ENCODE data around the gene EXOC2. TPM values are rescaled to one million over a fixed set of nuclear protein-coding genes. Genes with fewer than 3 reads are reported as not detected.

Gene EXOC2
- total RNA-seq, 1 experiment from 2014 or later: 45.7 TPM

DNA sequence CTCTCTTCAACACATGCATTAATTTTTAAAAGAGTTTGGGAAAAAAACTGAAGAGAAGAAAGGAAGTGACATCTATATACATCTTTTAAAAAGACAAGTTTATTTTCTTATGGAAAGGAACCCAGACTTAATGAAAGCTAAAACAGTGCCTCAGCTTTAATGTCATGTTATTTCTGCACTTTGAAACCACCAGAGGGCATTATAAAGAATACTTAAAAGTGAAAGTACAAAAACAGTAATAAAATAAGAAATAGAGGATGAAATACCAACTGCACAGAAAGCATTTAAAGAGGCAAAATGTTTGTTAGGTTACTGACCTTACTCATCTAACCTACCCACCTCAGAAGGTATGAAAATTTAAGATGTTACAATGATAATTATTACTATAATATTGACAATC, 134.8 kb downstream of the EXOC2 start:
- peaks cover 45% of the 10 kb centered on the region for H3K36me3 Mint-ChIP-seq
- ATAC-seq: no peak
- no peak overlapping the region for H3K4me3 Mint-ChIP-seq
- H3K27me3 Mint-ChIP-seq (ENCODE audit: low read depth): no peaks in the 10 kb centered on the region
- no peak for DNase-seq (ENCODE audit: low spot score)
- H3K4me1 Mint-ChIP-seq: no peaks in the 10 kb centered on the region
- CTCF ChIA-PET: interaction anchor here (0.9 to 1.4 kb wide), 2 partner anchors 23 to 369 kb away, joined by 3 to 4 read pairs; no protein-coding TSS in a partner anchor
- no peak overlapping the region for H3K27ac Mint-ChIP-seq
- H3K9me3 Mint-ChIP-seq: no peaks in the 10 kb centered on the region
- POLR2A ChIA-PET: no interaction called here
- TF ChIP-seq, protein P1, sequence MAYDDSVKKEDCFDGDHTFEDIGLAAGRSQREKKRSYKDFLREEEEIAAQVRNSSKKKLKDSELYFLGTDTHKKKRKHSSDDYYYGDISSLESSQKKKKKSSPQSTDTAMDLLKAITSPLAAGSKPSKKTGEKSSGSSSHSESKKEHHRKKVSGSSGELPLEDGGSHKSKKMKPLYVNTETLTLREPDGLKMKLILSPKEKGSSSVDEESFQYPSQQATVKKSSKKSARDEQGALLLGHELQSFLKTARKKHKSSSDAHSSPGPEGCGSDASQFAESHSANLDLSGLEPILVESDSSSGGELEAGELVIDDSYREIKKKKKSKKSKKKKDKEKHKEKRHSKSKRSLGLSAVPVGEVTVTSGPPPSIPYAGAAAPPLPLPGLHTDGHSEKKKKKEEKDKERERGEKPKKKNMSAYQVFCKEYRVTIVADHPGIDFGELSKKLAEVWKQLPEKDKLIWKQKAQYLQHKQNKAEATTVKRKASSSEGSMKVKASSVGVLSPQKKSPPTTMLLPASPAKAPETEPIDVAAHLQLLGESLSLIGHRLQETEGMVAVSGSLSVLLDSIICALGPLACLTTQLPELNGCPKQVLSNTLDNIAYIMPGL (CRISPR knock-in tag; IDR thresholded peaks at IDR 0.05): no peak
- TF ChIP-seq HMGA2 (CRISPR knock-in tag; IDR thresholded peaks at IDR 0.05) (no peak), SMAD3 (CRISPR knock-in tag; IDR thresholded peaks at IDR 0.05; ENCODE audit: borderline replicate concordance) (no peak), TP53 (CRISPR knock-in tag; IDR thresholded peaks at IDR 0.05) (no peak), ZNF263 (CRISPR knock-in tag; IDR thresholded peaks at IDR 0.05; ENCODE audit: low read depth) (no peak), SOX15 (CRISPR knock-in tag; IDR thresholded peaks at IDR 0.05) (no peak), SMAD4 (CRISPR knock-in tag; IDR thresholded peaks at IDR 0.05) (no peak), MAX (CRISPR knock-in tag; IDR thresholded peaks at IDR 0.05) (no peak), PRDM15 (CRISPR knock-in tag; IDR thresholded peaks at IDR 0.05) (no peak), MLX (CRISPR knock-in tag; IDR thresholded peaks at IDR 0.05) (no peak), ZNF671 (CRISPR knock-in tag; IDR thresholded peaks at IDR 0.05) (no peak), EMX1 (CRISPR knock-in tag; IDR thresholded peaks at IDR 0.05) (no peak), FOXJ3 (CRISPR knock-in tag; IDR thresholded peaks at IDR 0.05; ENCODE audit: borderline replicate concordance) (no peak), FOXP1 (CRISPR knock-in tag; IDR thresholded peaks at IDR 0.05; ENCODE audit: borderline replicate concordance) (no peak), ERG (CRISPR knock-in tag; IDR thresholded peaks at IDR 0.05) (no peak), JAZF1 (CRISPR knock-in tag; IDR thresholded peaks at IDR 0.05) (no peak), ZNF138 (CRISPR knock-in tag; conservative IDR thresholded peaks at IDR 0.05) (no peak)
- TF ChIP-seq, protein P2, sequence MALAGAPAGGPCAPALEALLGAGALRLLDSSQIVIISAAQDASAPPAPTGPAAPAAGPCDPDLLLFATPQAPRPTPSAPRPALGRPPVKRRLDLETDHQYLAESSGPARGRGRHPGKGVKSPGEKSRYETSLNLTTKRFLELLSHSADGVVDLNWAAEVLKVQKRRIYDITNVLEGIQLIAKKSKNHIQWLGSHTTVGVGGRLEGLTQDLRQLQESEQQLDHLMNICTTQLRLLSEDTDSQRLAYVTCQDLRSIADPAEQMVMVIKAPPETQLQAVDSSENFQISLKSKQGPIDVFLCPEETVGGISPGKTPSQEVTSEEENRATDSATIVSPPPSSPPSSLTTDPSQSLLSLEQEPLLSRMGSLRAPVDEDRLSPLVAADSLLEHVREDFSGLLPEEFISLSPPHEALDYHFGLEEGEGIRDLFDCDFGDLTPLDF (CRISPR knock-in tag; IDR thresholded peaks at IDR 0.05): no peak
- TF ChIP-seq, protein P3, sequence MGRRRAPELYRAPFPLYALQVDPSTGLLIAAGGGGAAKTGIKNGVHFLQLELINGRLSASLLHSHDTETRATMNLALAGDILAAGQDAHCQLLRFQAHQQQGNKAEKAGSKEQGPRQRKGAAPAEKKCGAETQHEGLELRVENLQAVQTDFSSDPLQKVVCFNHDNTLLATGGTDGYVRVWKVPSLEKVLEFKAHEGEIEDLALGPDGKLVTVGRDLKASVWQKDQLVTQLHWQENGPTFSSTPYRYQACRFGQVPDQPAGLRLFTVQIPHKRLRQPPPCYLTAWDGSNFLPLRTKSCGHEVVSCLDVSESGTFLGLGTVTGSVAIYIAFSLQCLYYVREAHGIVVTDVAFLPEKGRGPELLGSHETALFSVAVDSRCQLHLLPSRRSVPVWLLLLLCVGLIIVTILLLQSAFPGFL (CRISPR knock-in tag; IDR thresholded peaks at IDR 0.05; ENCODE audit: borderline replicate concordance): no peak

Measured in WTC11 (cell line).